Hippocampal formation (tissue), 2 donors: Measurements from ENCODE around the gene TPSAB1.

Experiments
- DNase-seq, 2 donors: peaks; one replicate each; lab custom pipeline; 2025; lab: John Stamatoyannopoulos, UW

Gene TPSAB1

DNA sequence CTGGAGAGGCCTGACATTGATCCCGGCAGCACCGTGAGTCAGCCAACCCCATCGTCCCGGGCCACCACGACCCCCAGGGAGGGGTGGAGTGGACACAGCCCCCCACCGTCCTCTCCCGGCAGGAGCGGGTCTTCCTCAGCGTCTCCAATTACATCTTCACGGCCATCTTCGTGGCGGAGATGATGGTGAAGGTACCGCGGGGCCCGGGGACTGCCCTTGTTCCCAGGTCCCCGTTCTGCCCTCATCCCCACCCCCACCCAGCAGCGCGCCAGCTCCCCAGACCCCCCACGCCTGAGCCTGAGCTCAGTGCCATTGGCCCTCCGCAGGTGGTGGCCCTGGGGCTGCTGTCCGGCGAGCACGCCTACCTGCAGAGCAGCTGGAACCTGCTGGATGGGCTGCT lies 30.0 kb upstream of the TPSAB1 start:
- no peak for DNase-seq

DNA sequence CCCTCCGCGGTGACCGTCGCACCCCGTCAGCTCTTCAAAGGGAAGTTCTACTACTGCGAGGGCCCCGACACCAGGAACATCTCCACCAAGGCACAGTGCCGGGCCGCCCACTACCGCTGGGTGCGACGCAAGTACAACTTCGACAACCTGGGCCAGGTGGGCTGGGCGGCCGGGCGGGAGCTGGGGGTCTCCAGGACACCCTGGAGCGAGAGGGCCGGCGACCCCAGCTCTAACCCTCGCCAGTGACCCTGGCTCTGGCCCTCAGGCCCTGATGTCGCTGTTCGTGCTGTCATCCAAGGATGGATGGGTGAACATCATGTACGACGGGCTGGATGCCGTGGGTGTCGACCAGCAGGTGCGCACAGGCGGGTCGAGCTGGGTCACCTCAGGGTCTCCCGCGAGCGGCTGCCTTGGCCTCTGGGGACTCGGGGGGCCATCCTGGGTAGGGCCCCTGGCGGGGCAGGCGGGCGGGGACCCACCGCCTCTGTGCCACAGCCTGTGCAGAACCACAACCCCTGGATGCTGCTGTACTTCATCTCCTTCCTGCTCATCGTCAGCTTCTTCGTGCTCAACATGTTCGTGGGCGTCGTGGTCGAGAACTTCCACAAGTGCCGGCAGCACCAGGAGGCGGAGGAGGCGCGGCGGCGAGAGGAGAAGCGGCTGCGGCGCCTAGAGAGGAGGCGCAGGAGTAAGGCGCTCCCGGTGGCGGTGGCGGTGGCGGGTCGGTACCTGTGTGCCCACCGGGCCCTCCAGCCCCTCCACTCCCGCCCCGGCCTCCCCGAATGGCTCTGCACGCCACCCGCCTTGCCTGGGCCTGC lies 28.8 kb upstream of the TPSAB1 start:
- no peak for DNase-seq

DNA sequence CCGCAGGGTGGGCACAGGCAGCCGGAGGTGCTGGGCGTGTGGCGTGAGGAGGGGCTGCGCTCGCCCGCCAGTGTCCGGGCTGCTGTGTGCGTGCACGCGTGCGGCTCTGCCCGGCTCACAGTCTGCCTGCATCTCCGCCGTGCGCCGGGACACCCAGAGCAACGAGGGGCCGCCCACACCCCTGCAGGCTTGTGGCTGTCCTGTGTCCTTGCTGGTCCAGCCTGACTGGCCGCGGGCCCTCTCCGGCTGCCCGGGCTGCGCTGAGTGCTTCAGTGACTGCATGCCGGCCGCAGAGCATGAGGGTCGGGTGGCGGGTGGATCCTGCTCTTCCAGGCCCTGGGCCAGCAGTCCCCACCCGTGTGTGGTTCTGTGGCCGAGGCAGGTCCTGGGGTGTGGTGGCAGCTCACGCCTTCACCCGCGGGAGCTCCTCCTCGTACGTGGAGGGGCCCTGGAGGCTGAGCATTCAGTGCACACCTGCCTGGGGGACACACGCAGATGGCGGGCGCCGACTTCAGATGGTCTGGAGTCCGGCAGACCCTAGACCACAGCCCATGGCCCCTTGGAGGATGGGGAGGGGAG lies 27.8 kb upstream of the TPSAB1 start:
- DNase-seq = no peak

DNA sequence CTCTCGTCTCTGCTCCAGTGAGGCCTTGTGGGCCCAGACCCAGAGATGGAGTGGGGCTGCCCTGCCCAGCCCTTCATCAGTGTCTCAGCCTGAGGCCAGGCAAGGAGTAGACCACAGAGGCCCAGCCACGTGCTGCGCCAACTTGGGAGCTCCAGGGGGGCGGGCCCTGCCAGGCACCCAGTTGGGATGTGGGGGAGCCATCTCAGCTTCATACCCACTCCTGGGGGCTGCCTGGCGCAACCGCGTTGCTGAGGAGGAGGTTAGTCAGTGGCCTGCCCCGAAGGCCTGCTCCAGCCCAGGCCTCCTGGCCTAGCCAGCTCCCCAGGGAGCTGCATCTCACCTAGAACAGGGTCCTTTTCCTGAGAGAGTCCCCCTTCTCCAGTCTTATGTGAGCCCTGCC lies 27.3 kb upstream of the TPSAB1 start:
- DNase-seq = no peak

DNA sequence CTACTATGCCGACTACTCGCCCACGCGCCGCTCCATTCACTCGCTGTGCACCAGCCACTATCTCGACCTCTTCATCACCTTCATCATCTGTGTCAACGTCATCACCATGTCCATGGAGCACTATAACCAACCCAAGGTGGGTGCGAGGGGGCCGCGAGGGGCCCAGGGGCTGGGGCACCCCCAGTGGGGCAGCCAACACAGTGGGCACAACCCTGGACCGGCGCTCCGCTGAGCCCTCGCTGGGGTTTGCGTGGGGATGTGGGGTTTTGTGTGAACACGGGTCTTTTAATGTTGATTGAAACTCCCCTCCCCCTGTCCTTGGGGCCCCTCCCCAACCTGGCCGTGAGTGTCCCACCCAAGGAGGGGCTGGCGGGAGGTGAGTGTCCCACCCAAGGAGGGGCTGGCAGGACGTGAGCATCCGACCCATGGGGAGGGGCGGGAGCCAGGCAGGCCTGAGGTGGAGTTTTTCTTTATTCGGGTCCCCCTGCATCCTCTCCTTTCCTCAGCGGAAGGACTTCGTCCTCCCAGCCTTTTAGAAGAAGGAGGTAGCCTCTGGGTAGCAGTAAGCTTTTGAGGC lies 26.6 kb upstream of the TPSAB1 start:
- DNase-seq = no peak

DNA sequence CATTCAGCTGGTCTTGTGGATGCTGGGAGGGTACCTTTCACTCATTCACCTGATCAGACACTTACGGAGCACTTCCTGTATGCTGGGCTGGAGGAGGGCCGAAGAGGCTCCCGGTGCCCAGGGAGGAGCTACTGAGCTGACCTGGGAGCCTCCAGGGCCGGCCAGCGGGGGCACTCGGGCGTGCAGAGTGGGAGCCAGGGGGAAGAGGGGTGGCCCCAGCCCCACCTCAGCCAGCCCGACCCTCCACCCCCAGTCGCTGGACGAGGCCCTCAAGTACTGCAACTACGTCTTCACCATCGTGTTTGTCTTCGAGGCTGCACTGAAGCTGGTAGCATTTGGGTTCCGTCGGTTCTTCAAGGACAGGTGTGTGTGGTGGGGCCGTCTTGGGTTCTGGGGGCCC lies 25.8 kb upstream of the TPSAB1 start:
- DNase-seq = no peak

DNA sequence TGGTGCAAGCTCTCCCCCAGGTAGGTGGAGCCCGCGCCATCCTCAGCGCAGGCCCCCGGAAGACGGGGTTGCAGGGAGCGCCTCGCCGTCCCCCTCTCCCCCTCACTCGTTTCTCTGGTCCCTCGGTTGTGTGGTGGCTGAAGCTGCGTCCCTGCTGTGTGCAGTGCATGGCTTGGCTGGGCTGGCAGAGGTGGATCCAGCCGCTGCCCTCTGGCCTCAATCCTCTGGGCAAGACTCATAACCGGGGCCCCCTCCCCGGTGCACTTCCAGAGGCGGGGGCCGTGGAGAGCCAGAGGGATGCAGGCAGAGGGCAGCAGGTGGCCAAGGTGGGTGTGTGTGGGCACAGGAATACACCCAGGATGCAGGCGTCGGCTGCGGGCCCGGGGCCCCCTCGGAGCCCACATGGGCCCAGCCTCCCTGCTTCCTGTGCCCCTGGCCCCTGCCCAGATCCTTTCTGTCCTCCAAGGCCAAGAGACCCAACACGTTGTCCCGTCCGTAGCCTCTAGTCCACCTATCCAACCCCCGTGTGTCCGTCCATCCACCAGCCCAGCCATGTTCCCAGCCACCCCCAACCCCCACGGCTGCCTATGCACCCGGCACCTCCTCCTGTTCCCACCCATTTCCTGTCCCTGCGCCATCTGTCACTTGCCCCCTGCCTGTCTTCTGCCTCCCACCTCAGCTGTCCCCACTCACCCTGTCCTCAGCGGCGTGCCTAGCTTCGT lies 24.8 kb upstream of the TPSAB1 start:
- DNase-seq = no peak

DNA sequence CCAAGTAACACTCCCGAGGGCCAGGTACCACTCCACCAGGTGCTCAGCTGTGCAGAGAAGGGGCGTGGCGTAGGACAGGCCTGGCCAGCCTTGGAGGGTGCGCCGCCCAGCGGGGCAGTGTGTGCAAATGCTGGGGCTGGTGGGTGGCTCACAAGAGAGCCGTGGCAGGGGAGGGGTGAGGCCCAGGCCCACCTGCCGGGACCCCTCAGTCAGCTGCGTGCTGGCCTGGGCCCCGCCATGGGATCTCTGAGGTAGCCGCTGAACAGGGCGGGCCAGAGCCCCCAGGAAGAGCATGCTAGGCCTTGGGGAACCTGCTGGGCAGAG lies 24.2 kb upstream of the TPSAB1 start:
- DNase-seq = no peak

DNA sequence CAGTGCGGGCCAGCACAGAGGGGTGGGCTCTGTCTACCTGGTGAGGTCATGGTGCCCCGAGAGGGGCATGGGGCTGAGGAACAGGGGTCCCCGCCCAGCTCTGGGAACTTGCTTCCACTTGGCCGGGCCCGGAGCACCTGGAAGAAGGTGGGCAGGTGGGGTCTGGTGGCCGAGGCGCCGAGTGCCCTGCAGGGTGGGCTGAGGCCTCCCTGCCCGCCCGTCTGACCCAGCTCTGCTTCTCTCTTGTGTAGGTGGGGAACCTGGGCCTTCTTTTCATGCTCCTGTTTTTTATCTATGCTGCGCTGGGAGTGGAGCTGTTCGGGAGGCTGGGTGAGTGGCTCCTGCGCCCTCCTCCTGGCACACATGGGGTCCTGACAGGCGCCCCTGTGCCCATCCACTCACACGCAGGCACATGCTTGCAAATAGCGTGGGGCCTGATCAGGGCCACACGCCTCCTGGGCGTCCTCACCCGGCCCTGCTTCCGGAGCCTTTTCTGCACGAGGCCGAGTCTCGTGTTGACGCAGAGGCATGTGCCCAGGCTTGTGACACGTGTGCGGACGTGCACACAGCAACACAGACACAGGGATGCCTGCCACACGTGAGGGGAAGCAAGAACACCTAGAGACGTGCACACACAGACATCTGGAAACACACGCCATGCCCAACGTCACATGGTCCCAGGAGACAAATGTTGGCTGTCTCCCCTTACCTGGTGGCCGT lies 23.7 kb upstream of the TPSAB1 start:
- DNase-seq = no peak

DNA sequence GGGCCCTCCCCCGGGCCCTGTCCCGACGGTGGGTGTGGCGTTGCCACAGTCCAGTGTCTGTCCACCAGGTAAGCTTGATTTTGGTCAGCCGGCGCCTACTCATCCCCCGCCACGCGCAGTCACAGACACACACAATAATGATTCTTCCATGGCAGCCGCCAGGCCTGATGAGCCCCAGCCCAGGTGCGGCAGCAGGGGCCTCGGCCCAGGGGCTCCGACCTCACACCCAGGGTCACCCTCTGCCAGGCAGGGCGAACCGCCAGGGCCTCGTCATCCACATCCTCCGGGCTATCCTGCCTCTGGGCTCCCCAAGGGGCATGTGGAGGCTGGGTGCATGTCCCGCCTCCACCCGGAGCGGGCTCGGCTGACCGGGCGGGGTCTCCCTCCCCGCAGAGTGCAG lies 23.0 kb upstream of the TPSAB1 start:
- DNase-seq = no peak

DNA sequence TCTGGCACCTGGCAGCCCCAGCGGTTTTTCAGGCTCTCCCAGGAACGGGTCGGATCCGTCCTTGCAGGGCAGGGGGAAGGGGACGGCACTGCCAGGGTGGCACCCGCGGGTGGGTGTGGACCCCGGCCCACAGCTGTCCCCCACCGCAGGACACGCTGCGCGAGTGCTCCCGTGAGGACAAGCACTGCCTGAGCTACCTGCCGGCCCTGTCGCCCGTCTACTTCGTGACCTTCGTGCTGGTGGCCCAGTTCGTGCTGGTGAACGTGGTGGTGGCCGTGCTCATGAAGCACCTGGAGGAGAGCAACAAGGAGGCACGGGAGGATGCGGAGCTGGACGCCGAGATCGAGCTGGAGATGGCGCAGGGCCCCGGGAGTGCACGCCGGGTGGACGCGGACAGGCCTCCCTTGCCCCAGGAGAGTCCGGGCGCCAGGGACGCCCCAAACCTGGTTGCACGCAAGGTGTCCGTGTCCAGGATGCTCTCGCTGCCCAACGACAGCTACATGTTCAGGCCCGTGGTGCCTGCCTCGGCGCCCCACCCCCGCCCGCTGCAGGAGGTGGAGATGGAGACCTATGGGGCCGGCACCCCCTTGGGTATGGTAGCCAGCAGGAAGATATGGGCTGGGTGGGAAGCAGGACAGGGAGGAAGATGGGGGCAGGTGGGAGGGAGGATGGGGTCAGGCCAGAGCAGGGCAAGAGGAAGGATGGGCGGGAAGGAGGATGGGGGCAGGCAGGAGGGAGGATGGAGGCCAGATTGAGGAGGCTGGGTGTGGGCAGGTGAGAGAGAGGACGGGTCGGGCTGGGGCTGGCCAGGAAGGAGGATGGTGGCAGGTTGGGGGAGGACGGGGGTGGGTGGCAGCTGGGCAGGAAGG lies 22.2 kb upstream of the TPSAB1 start:
- no peak for DNase-seq

DNA sequence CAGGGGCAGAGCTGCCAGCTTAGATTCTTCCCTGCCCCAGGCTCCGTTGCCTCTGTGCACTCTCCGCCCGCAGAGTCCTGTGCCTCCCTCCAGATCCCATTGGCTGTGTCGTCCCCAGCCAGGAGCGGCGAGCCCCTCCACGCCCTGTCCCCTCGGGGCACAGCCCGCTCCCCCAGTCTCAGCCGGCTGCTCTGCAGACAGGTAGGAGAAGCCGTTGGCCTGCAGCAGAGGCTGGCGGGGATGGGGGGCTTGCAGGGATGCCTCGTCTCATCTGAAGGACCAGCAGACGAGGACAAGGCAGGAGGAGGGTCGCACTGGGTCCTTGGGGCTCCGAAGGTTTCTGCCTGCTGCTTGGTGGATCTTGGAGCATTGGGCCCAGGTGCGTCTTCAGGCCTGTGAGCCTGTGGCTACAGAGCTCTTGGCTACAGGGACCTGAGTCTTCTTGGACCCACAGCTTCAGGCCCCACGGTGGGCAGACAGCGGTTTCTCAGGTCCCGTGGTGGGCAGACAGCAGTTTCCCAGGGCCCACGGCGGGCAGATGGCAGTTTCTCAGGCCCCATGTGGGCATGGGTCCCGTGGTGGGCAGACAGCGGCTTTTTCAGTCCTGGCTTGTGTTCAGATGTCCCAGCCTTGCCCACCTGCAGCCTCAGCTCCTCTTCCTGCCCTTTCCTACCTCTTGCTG lies 21.4 kb upstream of the TPSAB1 start:
- DNase-seq = no peak

DNA sequence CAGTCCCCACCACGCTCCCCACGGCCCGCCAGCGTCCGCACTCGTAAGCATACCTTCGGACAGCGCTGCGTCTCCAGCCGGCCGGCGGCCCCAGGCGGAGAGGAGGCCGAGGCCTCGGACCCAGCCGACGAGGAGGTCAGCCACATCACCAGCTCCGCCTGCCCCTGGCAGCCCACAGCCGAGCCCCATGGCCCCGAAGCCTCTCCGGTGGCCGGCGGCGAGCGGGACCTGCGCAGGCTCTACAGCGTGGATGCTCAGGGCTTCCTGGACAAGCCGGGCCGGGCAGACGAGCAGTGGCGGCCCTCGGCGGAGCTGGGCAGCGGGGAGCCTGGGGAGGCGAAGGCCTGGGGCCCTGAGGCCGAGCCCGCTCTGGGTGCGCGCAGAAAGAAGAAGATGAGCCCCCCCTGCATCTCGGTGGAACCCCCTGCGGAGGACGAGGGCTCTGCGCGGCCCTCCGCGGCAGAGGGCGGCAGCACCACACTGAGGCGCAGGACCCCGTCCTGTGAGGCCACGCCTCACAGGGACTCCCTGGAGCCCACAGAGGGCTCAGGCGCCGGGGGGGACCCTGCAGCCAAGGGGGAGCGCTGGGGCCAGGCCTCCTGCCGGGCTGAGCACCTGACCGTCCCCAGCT lies 20.3 kb upstream of the TPSAB1 start:
- DNase-seq = no peak

DNA sequence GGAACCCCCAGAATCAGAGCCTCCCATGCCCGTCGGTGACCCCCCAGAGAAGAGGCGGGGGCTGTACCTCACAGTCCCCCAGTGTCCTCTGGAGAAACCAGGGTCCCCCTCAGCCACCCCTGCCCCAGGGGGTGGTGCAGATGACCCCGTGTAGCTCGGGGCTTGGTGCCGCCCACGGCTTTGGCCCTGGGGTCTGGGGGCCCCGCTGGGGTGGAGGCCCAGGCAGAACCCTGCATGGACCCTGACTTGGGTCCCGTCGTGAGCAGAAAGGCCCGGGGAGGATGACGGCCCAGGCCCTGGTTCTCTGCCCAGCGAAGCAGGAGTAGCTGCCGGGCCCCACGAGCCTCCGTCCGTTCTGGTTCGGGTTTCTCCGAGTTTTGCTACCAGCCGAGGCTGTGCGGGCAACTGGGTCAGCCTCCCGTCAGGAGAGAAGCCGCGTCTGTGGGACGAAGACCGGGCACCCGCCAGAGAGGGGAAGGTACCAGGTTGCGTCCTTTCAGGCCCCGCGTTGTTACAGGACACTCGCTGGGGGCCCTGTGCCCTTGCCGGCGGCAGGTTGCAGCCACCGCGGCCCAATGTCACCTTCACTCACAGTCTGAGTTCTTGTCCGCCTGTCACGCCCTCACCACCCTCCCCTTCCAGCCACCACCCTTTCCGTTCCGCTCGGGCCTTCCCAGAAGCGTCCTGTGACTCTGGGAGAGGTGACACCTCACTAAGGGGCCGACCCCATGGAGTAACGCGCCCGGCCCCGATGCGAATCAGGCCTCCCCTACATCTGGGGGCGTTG lies 19.5 kb upstream of the TPSAB1 start:
- no peak for DNase-seq

DNA sequence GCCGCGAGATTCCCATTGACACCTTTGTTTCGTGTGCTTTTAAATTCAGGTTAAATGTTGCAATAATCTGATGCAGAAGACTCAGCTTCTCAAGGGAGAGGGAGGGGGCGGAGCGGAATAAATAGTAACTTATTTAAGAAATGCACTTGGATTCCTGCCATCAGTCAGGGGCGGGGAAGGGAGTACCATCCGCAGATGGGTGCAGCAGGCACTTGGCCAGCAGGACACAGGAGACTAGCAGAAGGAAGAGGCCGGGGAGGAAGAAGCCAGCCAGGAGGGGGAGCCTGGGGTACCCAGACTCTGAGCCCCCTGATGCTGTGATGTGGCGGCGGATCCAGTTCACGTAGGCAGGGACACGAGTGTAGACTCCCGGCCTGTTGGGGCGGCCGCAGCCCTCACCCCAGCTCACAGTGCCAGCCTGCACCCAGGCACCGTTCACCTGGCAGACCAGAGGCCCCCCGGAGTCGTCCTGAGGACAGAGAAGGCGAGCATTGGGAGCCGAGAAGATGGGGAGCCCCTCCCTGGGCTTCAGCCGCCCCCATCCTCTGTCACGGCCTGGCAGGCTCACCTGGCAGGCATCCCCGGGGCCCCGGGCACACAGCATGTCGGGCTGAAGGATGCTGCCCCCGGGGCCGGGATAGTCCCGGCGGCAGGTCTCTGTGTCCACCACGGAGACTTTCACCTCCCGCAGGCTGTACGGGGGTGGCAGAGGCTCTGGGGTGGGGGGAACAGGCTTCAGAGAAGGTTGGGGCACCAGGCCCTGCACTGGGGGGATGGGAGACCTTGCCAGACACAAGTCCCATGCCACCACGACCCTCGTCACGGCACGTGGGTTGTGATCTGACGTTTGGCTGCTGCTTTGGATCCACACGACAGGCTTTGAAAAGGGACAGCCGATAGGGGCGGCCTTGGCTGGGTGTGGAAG lies 18.6 kb upstream of the TPSAB1 start:
- DNase-seq = no peak

DNA sequence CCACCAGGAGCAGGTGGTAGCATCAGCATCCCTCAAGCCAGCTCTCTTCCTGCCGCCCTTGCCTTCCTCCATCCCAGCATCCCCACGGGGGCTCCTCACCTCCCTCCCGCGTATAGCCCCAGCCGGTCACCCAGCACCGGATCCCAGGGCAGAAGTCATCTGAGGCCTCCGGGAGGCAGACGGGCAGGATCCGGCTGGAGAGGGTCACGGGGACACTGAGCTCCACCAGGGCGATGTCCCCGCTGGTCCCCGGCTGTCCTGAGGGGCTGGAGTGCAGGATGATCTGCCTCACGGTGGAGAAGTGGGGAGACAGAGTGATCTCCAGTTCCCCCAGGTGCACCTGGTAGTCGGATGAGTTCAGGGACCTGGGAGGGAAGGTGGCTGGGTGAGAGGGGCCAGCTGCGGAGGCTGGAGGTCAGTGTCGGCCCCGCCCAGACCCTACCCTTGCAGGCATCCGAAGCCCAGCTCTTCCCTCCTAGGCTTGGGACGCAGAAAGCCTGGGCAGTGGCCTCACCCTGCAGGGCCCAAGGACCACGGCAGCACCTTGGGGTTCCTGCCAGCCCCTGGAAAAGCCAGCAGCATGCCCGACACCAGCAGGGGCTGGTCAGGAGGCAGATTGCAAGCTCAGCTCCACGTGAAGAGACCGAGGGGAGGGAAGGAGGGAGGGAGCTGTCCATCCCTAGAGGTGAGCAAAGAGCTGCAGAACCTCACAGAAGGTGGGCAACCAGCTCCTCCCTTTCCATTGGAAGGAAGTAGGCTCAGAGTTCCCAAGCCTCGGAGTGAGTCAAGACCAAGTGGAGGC lies 17.8 kb upstream of the TPSAB1 start:
- no peak for DNase-seq
